ENCODE results near the gene RAD51C. TPM values are rescaled to one million over a fixed set of nuclear protein-coding genes. Genes with fewer than 3 reads are reported as not detected.
A peak's percentile ranks its signal among the peaks of the same experiment; 100 is the strongest.
"Not testable (repeated sequence)": the region's sequence is repeated elsewhere in the genome, so short reads cannot be mapped to it uniquely, and the experiment has no call there.

RAD51C gene
- total and polyA plus RNA-seq, 3 experiments from 2014 or later: 42.0 to 95.3 (median 88.9) TPM

- H3K27me3 Mint-ChIP-seq; DNase-seq; H3K27me3 ChIP-seq (ENCODE audit: insufficient read depth, low read length, poor library complexity, severe bottlenecking); H3K27ac ChIP-seq (ENCODE audit: low read depth, low read length); H3K36me3 ChIP-seq (ENCODE audit: insufficient read depth, low read length); POLR2A ChIA-PET; H3K27ac Mint-ChIP-seq; H3K4me3 Mint-ChIP-seq; H3K4me3 ChIP-seq (ENCODE audit: low read length); H3K9me3 ChIP-seq (ENCODE audit: low read length); H3K9me3 Mint-ChIP-seq; CTCF ChIA-PET: not testable (repeated sequence)
- H3K4me1 ChIP-seq (ENCODE audit: insufficient read depth, low read length): peaks cover 16% of the 10 kb centered on the region
- peaks cover 0 to 11% (median 0%) of the 10 kb centered on the region in 3 donors for H3K36me3 Mint-ChIP-seq
- peaks cover 21 to 29% (median 25%) of the 10 kb centered on the region in 3 donors for H3K4me1 Mint-ChIP-seq
Measured at GRCh38 chr17:58690033-58690432, 2.4 kb upstream of the RAD51C start.

- H3K27me3 Mint-ChIP-seq: no peaks in the 10 kb centered on the region
- no peaks in the 10 kb centered on the region for H3K27me3 ChIP-seq (ENCODE audit: insufficient read depth, low read length, poor library complexity, severe bottlenecking)
Measured at GRCh38 chr17:58691701-58692238, 632 bp upstream of the RAD51C start, which contains the start of gene TEX14. Gene TEX14 (minus strand): TSS chr17:58692045. CDS start chr17:58652001, 40,044 bp downstream.

GRCh38 chr17:58693208-58693607 is 806 bp downstream of the RAD51C start:
- Mint-ChIP-seq H3K27ac (peak overlapping the region; percentile 83 to 98 (median 92)), H3K4me3 (peak overlapping the region; percentile 88 to 97 (median 94)), H3K27me3 (no peaks in the 10 kb centered on the region), H3K4me1 (peaks cover 25 to 37% (median 25%) of the 10 kb centered on the region in 3 donors), H3K36me3 (peaks cover 0 to 24% (median 0%) of the 10 kb centered on the region in 3 donors), H3K9me3 (no peaks in the 10 kb centered on the region)
- CTCF ChIA-PET: interaction anchor here (0.7 kb wide), 1 partner anchor 175 kb away, joined by 3 read pairs; no protein-coding TSS in a partner anchor
- Histone ChIP-seq H3K27me3 (ENCODE audit: insufficient read depth, low read length, poor library complexity, severe bottlenecking) (no peaks in the 10 kb centered on the region), H3K36me3 (ENCODE audit: insufficient read depth, low read length) (no peaks in the 10 kb centered on the region), H3K4me3 (ENCODE audit: low read length) (peak overlapping the region; percentile 88), H3K4me1 (ENCODE audit: insufficient read depth, low read length) (peaks cover 16% of the 10 kb centered on the region), H3K9me3 (ENCODE audit: low read length) (no peaks in the 10 kb centered on the region), H3K27ac (ENCODE audit: low read depth, low read length) (peak overlapping the region; percentile 81)
- no peak for DNase-seq
- POLR2A ChIA-PET: interaction anchor here (0.5 to 1.6 kb wide), 3 partner anchors 49 to 174 kb away, joined by 3 to 12 read pairs (median 10); no protein-coding TSS in a partner anchor

More at GRCh38 chr17:58691701-58692238, 632 bp upstream of the RAD51C start, which contains the start of gene TEX14:
- Mint-ChIP-seq H3K36me3 (peaks cover 0 to 20% (median 0%) of the 10 kb centered on the region in 3 donors), H3K4me1 (peaks cover 25 to 37% (median 25%) of the 10 kb centered on the region in 3 donors), H3K27ac (peak within 1 kb of the TSS; percentile 83 to 98 (median 92)), H3K9me3 (no peaks in the 10 kb centered on the region), H3K4me3 (peak within 1 kb of the TSS; percentile 88 to 97 (median 94))
- ChIA-PET POLR2A (interaction anchor here (0.8 to 1.6 kb wide), 4 partner anchors 32 to 173 kb away, joined by 3 to 12 read pairs (median 6); no protein-coding TSS in a partner anchor), CTCF (interaction anchor here (0.7 to 1.1 kb wide), 2 partner anchors 9 to 24 kb away, joined by 3 read pairs; no protein-coding TSS in a partner anchor)
- Histone ChIP-seq H3K9me3 (ENCODE audit: low read length) (no peaks in the 10 kb centered on the region), H3K36me3 (ENCODE audit: insufficient read depth, low read length) (no peaks in the 10 kb centered on the region), H3K27ac (ENCODE audit: low read depth, low read length) (peak within 1 kb of the TSS; percentile 81), H3K4me3 (ENCODE audit: low read length) (peak within 1 kb of the TSS; percentile 88), H3K4me1 (ENCODE audit: insufficient read depth, low read length) (peaks cover 16% of the 10 kb centered on the region)
- no peak for DNase-seq

- H3K27ac Mint-ChIP-seq: peak overlapping the region in 2 of 8 donors; percentile 83 to 98
- Histone ChIP-seq H3K4me3 (ENCODE audit: low read length) (no peak overlapping the region), H3K4me1 (ENCODE audit: insufficient read depth, low read length) (peaks cover 16% of the 10 kb centered on the region), H3K27ac (ENCODE audit: low read depth, low read length) (no peak overlapping the region), H3K9me3 (ENCODE audit: low read length) (no peaks in the 10 kb centered on the region), H3K36me3 (ENCODE audit: insufficient read depth, low read length) (no peaks in the 10 kb centered on the region), H3K27me3 (ENCODE audit: insufficient read depth, low read length, poor library complexity, severe bottlenecking) (no peaks in the 10 kb centered on the region)
- H3K4me1 Mint-ChIP-seq: peaks cover 25 to 37% (median 25%) of the 10 kb centered on the region in 3 donors
- no peak for DNase-seq
- POLR2A ChIA-PET: no interaction called here
- H3K9me3 Mint-ChIP-seq: no peaks in the 10 kb centered on the region
- CTCF ChIA-PET: no interaction called here
- H3K36me3 Mint-ChIP-seq: peaks cover 0 to 24% (median 0%) of the 10 kb centered on the region in 3 donors
- peak overlapping the region in 6 of 7 donors; percentile 88 to 97 (median 94) for H3K4me3 Mint-ChIP-seq
- no peaks in the 10 kb centered on the region for H3K27me3 Mint-ChIP-seq
Measured at GRCh38 chr17:58693751-58694150, 1.3 kb downstream of the RAD51C start.

GRCh38 chr17:58694302-58694701 is 1.9 kb downstream of the RAD51C start:
- H3K4me3 ChIP-seq (ENCODE audit: low read length): no peak overlapping the region
- H3K9me3 ChIP-seq (ENCODE audit: low read length): no peaks in the 10 kb centered on the region
- DNase-seq: no peak
- peaks cover 16% of the 10 kb centered on the region for H3K4me1 ChIP-seq (ENCODE audit: insufficient read depth, low read length)
- CTCF ChIA-PET: no interaction called here
- no peaks in the 10 kb centered on the region for H3K27me3 ChIP-seq (ENCODE audit: insufficient read depth, low read length, poor library complexity, severe bottlenecking)
- no peak overlapping the region for H3K27ac ChIP-seq (ENCODE audit: low read depth, low read length)
- peaks cover 0 to 26% (median 0%) of the 10 kb centered on the region in 3 donors for H3K36me3 Mint-ChIP-seq
- H3K4me1 Mint-ChIP-seq: peaks cover 25 to 37% (median 25%) of the 10 kb centered on the region in 3 donors
- no peak overlapping the region for H3K4me3 Mint-ChIP-seq
- H3K36me3 ChIP-seq (ENCODE audit: insufficient read depth, low read length): no peaks in the 10 kb centered on the region
- H3K9me3 Mint-ChIP-seq: no peaks in the 10 kb centered on the region
- peak overlapping the region in 1 of 8 donors; percentile 39 for H3K27ac Mint-ChIP-seq
- no peaks in the 10 kb centered on the region for H3K27me3 Mint-ChIP-seq
- POLR2A ChIA-PET: no interaction called here

GRCh38 chr17:58694826-58695225 is 2.4 kb downstream of the RAD51C start:
- no peaks in the 10 kb centered on the region for H3K36me3 ChIP-seq (ENCODE audit: insufficient read depth, low read length)
- peaks cover 25 to 37% (median 25%) of the 10 kb centered on the region in 3 donors for H3K4me1 Mint-ChIP-seq
- CTCF ChIA-PET: no interaction called here
- DNase-seq: no peak
- H3K4me3 ChIP-seq (ENCODE audit: low read length): no peak overlapping the region
- peak overlapping the region in 1 of 7 donors; percentile 28 for H3K4me3 Mint-ChIP-seq
- H3K9me3 ChIP-seq (ENCODE audit: low read length): no peaks in the 10 kb centered on the region
- POLR2A ChIA-PET: no interaction called here
- no peaks in the 10 kb centered on the region for H3K9me3 Mint-ChIP-seq
- H3K27ac Mint-ChIP-seq: peak overlapping the region in 1 of 8 donors; percentile 39
- no peaks in the 10 kb centered on the region for H3K27me3 ChIP-seq (ENCODE audit: insufficient read depth, low read length, poor library complexity, severe bottlenecking)
- H3K4me1 ChIP-seq (ENCODE audit: insufficient read depth, low read length): peaks cover 16% of the 10 kb centered on the region
- H3K27ac ChIP-seq (ENCODE audit: low read depth, low read length): no peak overlapping the region
- H3K36me3 Mint-ChIP-seq: peaks cover 0 to 31% (median 0%) of the 10 kb centered on the region in 3 donors
- no peaks in the 10 kb centered on the region for H3K27me3 Mint-ChIP-seq

- POLR2A ChIA-PET: no interaction called here
- no peaks in the 10 kb centered on the region for H3K27me3 Mint-ChIP-seq
- no peaks in the 10 kb centered on the region for H3K9me3 Mint-ChIP-seq
- Histone ChIP-seq H3K27ac (ENCODE audit: low read depth, low read length) (no peak overlapping the region), H3K27me3 (ENCODE audit: insufficient read depth, low read length, poor library complexity, severe bottlenecking) (no peaks in the 10 kb centered on the region), H3K36me3 (ENCODE audit: insufficient read depth, low read length) (no peaks in the 10 kb centered on the region), H3K4me3 (ENCODE audit: low read length) (no peak overlapping the region), H3K4me1 (ENCODE audit: insufficient read depth, low read length) (no peaks in the 10 kb centered on the region), H3K9me3 (ENCODE audit: low read length) (no peaks in the 10 kb centered on the region)
- DNase-seq: no peak
- CTCF ChIA-PET: interaction anchor here (0.7 to 1.5 kb wide), 3 partner anchors 12 to 305 kb away, joined by 3 to 5 read pairs (median 3); no protein-coding TSS in a partner anchor
- H3K36me3 Mint-ChIP-seq: peaks cover 0 to 41% (median 5%) of the 10 kb centered on the region in 3 donors
- peaks cover 2 to 11% (median 4%) of the 10 kb centered on the region in 3 donors for H3K4me1 Mint-ChIP-seq
- no peak overlapping the region for H3K4me3 Mint-ChIP-seq
- no peak overlapping the region for H3K27ac Mint-ChIP-seq
Measured at GRCh38 chr17:58699771-58700170, 7.4 kb downstream of the RAD51C start.

GRCh38 chr17:58702045-58702476 is 9.7 kb downstream of the RAD51C start:
- Histone ChIP-seq H3K36me3 (ENCODE audit: insufficient read depth, low read length) (no peaks in the 10 kb centered on the region), H3K27me3 (ENCODE audit: insufficient read depth, low read length, poor library complexity, severe bottlenecking) (no peaks in the 10 kb centered on the region), H3K27ac (ENCODE audit: low read depth, low read length) (no peak overlapping the region), H3K4me3 (ENCODE audit: low read length) (no peak overlapping the region), H3K4me1 (ENCODE audit: insufficient read depth, low read length) (no peaks in the 10 kb centered on the region), H3K9me3 (ENCODE audit: low read length) (no peaks in the 10 kb centered on the region)
- ChIA-PET POLR2A (no interaction called here), CTCF (no interaction called here)
- peaks cover 0 to 42% (median 9%) of the 10 kb centered on the region in 3 donors for H3K36me3 Mint-ChIP-seq
- no peak for DNase-seq
- no peak overlapping the region for H3K4me3 Mint-ChIP-seq
- H3K27me3 Mint-ChIP-seq: no peaks in the 10 kb centered on the region
- H3K27ac Mint-ChIP-seq: no peak overlapping the region
- no peaks in the 10 kb centered on the region for H3K9me3 Mint-ChIP-seq
- H3K4me1 Mint-ChIP-seq: peaks cover 0 to 5% (median 0%) of the 10 kb centered on the region in 3 donors
